NCI-H187 treated with DMSO at 0.1 percent for 48 hours (cell line): ENCODE measurements around the gene OR56A5.

Source experiments
- DNase-seq: peaks from one replicate; lab custom pipeline; 2025; lab: John Stamatoyannopoulos, UW

OR56A5 gene

GRCh38 chr11:5932671-5933070 lies 35.6 kb downstream of the OR56A5 start:
- no peak for DNase-seq

- DNase-seq = no peak
These were observed 37.2 kb downstream of the OR56A5 start for GRCh38 chr11:5931061-5931460.

GRCh38 chr11:5930614-5931013 lies 37.7 kb downstream of the OR56A5 start:
- DNase-seq = no peak

GRCh38 chr11:5929571-5930368 lies 38.5 kb downstream of the OR56A5 start:
- DNase-seq = no peak

- no peak for DNase-seq
These were observed 39.5 kb downstream of the OR56A5 start for GRCh38 chr11:5928811-5929210.

GRCh38 chr11:5928271-5928670 lies 40.0 kb downstream of the OR56A5 start:
- no peak for DNase-seq

- DNase-seq = no peak
These were observed 44.5 kb downstream of the OR56A5 start for GRCh38 chr11:5923794-5924193.

GRCh38 chr11:5923427-5923776 lies 44.9 kb downstream of the OR56A5 start:
- no peak for DNase-seq

GRCh38 chr11:5922749-5923426 lies 45.4 kb downstream of the OR56A5 start:
- DNase-seq = no peak
